Measurements from ENCODE around the gene TASP1.

DNA sequence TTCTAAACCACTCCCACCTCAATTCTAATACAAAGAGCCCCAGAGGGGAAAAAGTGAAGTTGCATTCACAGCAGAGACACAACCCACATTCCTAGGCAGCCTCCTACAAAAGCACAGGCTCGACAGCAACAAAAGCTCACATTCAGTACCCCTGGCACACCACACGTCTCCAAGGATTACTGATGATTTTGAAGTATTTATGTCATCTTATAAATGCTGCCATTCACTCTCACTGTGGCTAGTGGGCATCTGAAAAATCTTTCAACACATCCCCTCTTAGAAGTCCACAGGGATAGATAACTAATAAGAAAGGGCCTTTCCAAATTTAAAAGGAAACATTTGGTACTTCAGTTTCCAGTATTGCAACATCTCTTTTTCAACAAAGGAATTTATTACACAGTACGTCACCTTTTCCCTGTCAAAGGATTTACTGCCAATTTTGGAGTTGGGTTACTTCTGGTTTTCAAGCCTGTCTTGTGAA is 146.7 kb downstream of the TASP1 start:
- TF ChIP-seq EZH2 (IDR thresholded peaks at IDR 0.05; ENCODE audit: borderline replicate concordance, low read depth, low read length, severe bottlenecking) = no peak
- TF ChIP-seq, protein P1, sequence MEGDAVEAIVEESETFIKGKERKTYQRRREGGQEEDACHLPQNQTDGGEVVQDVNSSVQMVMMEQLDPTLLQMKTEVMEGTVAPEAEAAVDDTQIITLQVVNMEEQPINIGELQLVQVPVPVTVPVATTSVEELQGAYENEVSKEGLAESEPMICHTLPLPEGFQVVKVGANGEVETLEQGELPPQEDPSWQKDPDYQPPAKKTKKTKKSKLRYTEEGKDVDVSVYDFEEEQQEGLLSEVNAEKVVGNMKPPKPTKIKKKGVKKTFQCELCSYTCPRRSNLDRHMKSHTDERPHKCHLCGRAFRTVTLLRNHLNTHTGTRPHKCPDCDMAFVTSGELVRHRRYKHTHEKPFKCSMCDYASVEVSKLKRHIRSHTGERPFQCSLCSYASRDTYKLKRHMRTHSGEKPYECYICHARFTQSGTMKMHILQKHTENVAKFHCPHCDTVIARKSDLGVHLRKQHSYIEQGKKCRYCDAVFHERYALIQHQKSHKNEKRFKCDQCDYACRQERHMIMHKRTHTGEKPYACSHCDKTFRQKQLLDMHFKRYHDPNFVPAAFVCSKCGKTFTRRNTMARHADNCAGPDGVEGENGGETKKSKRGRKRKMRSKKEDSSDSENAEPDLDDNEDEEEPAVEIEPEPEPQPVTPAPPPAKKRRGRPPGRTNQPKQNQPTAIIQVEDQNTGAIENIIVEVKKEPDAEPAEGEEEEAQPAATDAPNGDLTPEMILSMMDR (IDR thresholded peaks at IDR 0.05; ENCODE audit: borderline replicate concordance, extremely low read depth, low read length, poor library complexity, severe bottlenecking) = no peak

Measured in DND-41 (cell line).